ENCODE results near the gene ITPK1.

ITPK1 gene

DNA sequence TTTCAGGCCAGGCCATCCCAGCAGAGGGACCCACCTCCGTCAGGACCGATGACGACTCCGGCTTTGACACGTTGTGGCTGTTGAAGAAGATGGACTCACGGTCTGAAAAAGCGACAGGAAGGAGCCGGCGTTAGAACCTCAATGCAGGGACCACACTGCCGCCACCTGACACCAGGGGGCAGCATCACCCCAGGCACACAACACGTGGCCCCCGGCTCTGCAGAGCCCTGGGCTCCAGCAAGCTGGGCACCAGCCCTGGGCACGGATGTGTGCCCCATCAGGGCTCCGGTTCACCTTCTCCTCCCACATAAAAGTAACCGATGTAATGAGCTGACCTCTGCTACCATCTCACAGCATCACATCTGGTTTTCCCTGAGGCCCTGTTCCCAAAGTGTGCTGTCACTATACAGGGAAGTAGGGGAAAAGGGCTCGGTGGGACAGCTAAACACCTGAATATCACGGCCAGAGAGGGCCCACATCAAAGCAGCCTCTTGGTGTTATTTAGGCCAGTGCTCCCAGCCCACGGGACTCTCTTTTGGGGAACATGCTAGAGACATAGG, 163.7 kb downstream of the ITPK1 start:
- DNase-seq (ENCODE audit: insufficient read length, low spot score) (peak; percentile 91), FAIRE-seq (no peak)
- TF ChIP-seq, protein P1, sequence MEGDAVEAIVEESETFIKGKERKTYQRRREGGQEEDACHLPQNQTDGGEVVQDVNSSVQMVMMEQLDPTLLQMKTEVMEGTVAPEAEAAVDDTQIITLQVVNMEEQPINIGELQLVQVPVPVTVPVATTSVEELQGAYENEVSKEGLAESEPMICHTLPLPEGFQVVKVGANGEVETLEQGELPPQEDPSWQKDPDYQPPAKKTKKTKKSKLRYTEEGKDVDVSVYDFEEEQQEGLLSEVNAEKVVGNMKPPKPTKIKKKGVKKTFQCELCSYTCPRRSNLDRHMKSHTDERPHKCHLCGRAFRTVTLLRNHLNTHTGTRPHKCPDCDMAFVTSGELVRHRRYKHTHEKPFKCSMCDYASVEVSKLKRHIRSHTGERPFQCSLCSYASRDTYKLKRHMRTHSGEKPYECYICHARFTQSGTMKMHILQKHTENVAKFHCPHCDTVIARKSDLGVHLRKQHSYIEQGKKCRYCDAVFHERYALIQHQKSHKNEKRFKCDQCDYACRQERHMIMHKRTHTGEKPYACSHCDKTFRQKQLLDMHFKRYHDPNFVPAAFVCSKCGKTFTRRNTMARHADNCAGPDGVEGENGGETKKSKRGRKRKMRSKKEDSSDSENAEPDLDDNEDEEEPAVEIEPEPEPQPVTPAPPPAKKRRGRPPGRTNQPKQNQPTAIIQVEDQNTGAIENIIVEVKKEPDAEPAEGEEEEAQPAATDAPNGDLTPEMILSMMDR (IDR thresholded peaks at IDR 0.05; ENCODE audit: insufficient read depth, missing control alignments), result peak; percentile 86

DNA sequence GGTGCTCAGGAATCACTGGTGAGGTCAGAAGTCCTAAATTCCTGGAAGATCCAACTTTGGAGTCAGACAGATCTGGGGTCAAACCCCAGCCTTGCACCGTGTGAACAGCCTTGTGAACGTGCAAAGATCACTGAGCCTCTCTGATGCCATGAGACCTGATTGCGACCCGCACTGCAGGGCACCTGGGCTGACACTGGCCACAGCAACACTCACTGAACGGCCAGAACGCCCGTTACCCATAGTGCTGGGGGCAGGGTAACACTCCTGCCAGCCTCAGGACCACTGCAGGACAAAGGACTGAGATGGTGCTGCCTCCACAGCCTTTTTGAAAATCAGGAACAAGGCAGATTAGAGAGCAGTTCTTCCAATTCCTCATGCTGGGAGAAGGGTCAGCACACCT, 164.5 kb downstream of the ITPK1 start:
- no peak for FAIRE-seq
- DNase-seq (ENCODE audit: insufficient read length, low spot score), result no peak
- TF ChIP-seq, protein P1 (IDR thresholded peaks at IDR 0.05; ENCODE audit: insufficient read depth, missing control alignments), result no peak

DNA sequence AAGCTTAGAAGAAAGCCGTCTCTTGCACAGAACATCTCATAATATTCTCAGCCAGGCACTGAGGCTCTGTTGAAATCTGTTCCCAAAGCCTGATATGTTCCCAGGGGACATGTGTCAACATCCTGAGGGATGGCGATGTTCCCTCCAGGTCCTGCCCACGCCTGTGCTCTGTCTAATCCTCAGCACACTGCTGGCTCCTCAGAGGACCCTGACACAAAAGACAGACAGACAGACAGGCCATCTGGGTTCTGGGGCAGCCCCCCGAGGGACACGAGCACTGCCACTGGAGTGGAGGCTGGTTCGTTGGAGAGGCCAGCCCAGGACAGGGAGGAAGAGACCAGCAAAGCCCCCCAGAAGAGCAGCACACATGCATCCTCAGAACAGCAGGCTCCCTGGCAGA, 165.0 kb downstream of the ITPK1 start:
- TF ChIP-seq, protein P1 (IDR thresholded peaks at IDR 0.05; ENCODE audit: insufficient read depth, missing control alignments), result no peak
- no peak for FAIRE-seq
- no peak for DNase-seq (ENCODE audit: insufficient read length, low spot score)

DNA sequence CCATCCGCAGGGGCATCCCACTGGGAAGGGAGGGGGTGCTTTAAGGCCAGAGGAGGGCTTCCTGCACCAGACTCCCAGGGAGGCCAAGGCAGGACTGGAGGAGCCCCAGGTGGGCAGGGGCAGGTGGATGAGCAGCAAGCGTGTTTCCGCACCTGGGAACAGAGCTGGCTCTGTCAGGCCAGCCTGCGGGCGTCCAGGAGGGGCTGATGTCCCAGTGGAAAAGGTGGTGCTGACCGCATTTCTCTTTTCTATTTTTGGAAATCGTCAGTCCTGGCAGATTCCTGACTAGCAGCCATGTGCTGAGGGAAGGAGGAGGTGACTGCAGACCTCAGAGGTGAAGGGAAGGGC, 165.6 kb downstream of the ITPK1 start:
- TF ChIP-seq, protein P1 (IDR thresholded peaks at IDR 0.05; ENCODE audit: insufficient read depth, missing control alignments), result no peak
- no peak for DNase-seq (ENCODE audit: insufficient read length, low spot score)
- no peak for FAIRE-seq

DNA sequence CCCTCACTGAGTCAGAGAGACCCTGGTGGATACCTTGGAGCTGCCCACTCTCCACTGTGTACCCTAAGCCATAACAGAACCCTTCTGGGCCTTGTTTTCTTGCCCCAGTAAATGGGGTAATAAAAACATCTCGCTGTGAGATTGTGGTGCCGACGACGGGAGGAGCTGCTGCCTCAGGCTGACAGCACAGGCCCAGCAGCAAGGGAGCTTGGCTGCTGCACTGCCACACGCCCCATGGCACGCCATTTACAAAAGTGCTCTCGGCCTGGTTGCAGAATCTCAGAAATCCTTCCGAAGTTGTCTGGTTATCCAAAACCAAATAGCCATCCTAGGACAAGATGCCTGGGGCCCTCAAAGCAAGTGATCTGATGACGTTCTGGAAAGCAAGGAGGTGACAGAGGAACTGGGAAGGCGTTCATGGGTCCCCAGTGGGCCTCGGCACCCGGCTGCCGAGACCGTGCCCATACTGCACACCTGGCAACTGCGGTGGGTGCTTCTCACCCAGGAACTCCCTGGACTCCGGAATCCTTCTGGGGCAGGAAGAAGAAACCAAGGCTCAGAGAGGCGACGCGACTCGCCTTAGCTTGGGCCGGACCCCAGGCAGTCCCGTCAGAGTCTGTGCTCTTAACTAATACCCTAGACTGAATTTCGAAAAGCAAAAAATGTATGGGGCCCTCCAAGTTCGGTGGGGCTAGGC, 166.1 kb downstream of the ITPK1 start:
- TF ChIP-seq, protein P1 (IDR thresholded peaks at IDR 0.05; ENCODE audit: insufficient read depth, missing control alignments), result no peak
- no peak for FAIRE-seq

DNA sequence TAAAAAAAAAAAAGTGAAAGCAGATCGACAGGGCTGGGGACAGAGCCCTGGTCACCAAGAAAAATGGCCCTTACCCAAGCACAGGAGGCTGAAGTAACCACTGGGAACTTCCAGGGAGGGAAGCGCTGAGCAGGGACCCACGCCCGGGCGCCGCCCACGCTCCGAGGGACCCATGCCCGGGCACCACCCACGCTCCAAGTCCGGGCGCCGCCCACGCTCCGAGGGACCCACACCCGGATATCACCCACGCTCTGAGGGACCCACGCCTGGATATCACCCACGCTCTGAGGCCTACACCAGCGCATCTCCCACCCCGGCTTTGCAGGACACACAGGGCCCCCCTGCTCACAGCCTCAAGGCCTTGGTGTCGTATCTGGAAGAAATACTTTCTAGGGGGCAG, 167.1 kb downstream of the ITPK1 start:
- TF ChIP-seq, protein P1 (IDR thresholded peaks at IDR 0.05; ENCODE audit: insufficient read depth, missing control alignments), result no peak
- no peak for FAIRE-seq
- DNase-seq (ENCODE audit: insufficient read length, low spot score), result no peak

More for the DNA sequence above, 166.1 kb downstream of the ITPK1 start:
- DNase-seq (ENCODE audit: insufficient read length, low spot score), result no peak

DNA sequence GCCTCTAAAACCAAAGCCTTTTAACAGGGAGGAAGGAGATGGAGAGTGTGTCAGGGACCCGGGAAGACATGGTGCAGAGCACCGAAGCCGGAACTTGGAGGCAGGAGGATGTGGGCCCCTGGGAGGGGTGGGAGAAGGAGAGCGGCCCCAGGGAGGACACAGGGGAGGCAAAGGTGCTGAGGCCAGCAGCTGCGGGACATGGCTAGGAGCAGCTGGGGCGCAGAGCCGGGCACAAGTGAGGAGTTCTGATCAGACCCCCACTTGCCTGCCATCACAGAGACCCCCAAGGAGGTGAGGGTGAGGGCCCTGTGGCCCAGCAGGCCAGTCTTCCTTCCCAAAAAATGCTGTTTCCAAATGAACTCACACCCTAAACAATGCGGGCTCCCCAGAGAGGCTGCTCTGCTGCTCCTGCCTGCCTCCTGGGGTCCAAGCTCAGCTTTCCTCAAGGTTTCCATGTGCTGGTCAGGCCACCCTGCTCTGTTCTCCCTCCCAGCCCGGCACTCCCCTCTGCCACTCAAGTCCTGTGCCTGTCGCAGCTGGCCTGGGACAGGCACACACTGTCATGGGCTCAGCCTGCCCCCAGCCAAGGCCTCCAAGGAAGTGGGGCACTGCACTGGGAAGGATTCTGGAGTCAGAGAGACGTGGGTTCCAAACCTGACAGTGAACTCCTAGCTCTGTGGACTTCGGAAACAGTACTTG, 168.7 kb downstream of the ITPK1 start:
- DNase-seq (ENCODE audit: insufficient read length, low spot score), result no peak
- FAIRE-seq, result no peak
- TF ChIP-seq, protein P1 (IDR thresholded peaks at IDR 0.05; ENCODE audit: insufficient read depth, missing control alignments), result no peak

Data from D721Med (cell line).